Fibroblast of skin of right quadriceps (primary cell): Measurements from ENCODE around the gene ENTPD8.

Source experiments
- DNase-seq: peaks from one replicate; pipeline ENCODE4 v3.0.0-alpha.2; 2013

The ENTPD8 gene, protein sequence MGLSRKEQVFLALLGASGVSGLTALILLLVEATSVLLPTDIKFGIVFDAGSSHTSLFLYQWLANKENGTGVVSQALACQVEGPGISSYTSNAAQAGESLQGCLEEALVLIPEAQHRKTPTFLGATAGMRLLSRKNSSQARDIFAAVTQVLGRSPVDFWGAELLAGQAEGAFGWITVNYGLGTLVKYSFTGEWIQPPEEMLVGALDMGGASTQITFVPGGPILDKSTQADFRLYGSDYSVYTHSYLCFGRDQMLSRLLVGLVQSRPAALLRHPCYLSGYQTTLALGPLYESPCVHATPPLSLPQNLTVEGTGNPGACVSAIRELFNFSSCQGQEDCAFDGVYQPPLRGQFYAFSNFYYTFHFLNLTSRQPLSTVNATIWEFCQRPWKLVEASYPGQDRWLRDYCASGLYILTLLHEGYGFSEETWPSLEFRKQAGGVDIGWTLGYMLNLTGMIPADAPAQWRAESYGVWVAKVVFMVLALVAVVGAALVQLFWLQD

GRCh38 chr9:137441289-137441934 is at the start of gene ENTPD8:
TSS of gene ENTPD8 (minus strand) at chr9:137441357. CDS start at chr9:137438285, 3,072 bp downstream.
- DNase-seq, result no peak

DNA sequence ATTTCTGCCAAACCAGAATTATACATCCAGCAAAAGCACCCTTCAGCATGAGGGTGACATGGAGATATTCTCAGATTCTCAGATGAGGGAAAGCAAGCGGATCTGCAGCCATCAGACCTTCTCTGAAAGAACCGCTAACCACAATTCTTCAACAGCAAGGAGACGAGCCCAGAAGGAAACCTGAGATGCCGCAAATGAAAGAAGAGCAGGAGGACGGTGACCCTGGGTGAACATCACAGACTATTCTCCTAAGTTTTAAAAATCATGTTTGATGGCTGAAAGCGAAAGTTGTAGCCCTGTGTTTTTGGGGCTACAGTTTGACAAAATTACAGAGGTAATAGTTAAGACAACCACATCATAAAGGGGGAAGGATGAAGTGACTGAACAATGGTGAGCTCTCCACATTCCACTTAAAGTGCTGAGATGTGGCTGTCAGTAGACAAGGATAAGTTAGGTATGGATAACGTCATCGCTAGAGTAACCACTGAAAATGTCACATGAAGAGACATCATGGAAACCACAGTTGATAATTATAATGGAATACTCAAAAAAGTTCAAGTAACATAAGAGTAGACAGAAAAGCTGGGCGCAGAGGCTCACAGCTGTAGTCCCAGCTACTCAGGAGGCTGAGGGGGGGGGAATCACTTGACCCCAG is 49.5 kb upstream of the ENTPD8 start:
- DNase-seq, result no peak

DNA sequence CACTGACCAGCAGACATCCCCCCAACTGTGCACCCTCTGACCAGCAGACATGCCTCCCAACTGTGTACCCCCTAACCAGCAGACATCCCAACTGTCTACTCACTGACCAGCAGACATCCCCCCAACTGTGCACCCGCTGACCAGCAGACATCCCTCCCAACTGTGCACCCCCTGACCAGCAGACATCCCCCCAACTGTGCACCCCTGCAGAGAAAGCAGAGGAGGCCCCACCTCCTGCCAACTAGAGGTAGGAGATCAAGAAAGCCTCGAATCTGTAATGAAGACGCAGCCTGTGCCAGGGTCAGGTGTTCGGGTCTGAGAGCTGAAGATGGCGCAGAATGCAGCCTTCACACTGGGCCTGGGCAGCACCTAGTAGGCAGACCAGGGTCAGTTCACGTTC is 47.7 kb upstream of the ENTPD8 start:
- DNase-seq, result no peak

GRCh38 chr9:137488327-137488653 is 47.1 kb upstream of the ENTPD8 start:
- DNase-seq, result no peak

- DNase-seq, result no peak
Measured at GRCh38 chr9:137487454-137488326, 46.5 kb upstream of the ENTPD8 start.

DNA sequence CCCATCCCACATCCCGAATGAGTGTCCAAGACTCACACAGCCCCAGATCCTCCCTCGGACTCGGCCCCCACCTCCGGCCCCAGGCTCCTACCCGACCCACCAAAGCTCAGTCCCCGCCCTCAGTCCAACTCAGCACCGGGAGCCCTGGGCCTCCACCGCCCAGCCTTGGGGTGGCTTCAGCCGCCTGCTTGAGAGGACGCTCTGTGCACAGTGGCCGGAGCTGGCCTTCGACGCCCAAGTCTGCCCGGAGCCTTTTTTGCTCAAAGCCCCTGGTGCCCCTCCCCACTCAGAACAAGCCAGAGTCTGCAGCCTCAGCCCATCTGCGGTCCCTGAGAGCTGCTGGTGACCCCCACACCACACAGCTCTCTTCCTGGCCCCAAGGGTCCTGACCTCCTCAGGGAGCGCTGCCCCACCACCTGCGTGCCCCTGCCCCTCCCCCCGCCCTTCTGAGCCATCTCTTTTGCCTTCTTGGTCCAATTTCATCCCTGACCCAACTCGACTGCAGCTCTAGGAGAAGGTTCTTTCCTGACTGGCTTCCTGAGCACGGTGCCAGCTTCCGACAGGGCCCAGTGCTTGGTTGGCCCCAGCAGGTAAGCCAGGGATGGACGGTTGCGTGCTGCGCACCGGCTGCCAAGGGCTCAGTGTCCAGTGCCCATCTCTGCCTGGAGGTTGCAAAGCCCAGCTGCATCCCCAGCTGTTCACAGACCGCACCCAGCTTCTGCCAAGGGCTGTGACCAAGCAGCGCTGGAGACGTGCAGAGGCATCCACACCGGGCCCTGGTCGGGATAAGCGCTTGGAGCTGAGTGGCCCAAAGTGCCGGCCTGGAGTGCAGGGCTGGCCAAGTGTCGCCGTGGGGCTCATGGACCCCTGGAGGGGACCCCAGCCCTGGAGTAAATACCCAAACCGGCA is 45.6 kb upstream of the ENTPD8 start:
- DNase-seq, result no peak

DNA sequence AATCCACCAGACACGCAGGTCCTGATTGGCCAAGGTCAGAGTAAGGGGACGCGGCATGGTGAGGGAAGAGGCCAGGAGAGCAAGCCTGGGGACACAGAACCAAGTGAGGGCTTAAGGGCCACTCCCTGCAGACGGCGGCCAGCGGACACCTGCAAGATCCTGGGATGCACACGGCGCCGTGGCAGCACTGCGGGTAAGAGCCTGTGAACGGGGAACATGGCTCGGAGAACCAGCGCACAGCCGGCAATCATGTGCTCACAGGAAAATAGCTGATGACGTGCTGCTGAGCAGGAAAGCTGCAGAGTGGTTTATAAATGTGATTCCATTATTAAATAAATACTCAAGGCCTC is 45.0 kb upstream of the ENTPD8 start:
- no peak for DNase-seq

GRCh38 chr9:137485343-137486140 is 44.4 kb upstream of the ENTPD8 start:
- no peak for DNase-seq

GRCh38 chr9:137484551-137485315 is 43.6 kb upstream of the ENTPD8 start:
- no peak for DNase-seq

- peak; percentile 14 for DNase-seq
Measured at GRCh38 chr9:137482094-137482781, 41.1 kb upstream of the ENTPD8 start.

- no peak for DNase-seq
Measured at GRCh38 chr9:137480686-137481683, 39.8 kb upstream of the ENTPD8 start.

- DNase-seq, result no peak
Measured at GRCh38 chr9:137479892-137480685, 38.9 kb upstream of the ENTPD8 start.

DNA sequence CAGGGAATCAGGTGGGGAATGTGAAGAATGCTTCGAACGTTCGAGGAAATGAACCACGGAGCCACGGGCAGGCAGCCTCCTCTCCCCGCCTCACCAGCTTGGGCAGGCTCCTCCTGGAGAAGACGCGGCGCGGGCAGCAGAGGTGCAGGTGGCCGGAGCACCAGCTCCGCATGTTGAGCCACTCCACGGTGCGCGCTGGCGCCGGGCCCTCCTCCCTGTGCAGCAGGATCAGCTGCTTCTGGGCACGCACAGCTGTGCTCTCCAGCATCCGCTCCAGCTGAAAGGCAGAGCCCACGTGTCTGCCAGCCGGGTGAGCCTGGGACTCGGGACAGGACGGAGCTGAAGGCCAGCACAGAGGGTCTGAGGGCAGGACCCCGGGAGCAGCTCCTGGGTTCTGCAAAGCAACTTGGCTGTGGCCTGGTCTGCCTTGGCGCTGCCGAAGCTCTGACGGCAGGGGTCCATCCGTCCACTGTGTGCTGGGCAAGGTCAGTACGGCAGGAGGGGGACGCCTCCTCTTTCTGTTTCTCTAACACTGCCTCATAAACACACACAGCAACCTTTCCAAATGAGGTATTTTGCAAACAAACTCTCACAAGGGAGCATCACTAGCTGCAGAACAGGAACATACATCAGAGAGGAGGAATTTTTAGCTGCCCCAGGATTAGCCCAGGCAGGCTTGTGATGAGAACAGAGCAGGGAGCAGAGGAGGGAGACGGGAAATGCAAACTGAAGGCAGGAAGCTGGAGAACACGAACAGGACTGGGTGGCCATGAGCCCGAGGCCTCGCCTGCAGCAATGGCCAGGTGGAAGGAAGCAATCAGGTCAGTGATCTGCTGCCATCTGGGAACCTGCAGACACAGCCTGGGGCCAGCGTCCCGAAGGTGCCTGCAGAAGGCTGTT is 38.1 kb upstream of the ENTPD8 start:
- DNase-seq, result no peak

DNA sequence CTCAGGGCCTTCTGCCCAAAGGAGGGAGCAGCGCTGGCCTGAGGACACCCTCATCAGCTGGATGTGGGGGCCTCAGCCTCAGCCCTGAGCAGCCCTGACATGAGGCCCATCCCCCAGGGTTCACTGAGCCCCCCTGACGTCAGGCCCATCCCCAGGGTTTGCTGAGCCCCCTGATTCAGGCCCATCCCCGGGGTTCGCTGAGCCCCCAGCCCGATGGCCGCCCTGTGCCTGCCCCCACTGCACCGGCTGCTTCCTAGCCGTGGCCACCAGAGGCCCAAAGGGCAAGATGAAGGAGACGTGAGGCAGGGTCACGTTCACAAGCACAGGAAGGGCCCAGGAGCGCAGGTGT is 37.4 kb upstream of the ENTPD8 start:
- no peak for DNase-seq

DNA sequence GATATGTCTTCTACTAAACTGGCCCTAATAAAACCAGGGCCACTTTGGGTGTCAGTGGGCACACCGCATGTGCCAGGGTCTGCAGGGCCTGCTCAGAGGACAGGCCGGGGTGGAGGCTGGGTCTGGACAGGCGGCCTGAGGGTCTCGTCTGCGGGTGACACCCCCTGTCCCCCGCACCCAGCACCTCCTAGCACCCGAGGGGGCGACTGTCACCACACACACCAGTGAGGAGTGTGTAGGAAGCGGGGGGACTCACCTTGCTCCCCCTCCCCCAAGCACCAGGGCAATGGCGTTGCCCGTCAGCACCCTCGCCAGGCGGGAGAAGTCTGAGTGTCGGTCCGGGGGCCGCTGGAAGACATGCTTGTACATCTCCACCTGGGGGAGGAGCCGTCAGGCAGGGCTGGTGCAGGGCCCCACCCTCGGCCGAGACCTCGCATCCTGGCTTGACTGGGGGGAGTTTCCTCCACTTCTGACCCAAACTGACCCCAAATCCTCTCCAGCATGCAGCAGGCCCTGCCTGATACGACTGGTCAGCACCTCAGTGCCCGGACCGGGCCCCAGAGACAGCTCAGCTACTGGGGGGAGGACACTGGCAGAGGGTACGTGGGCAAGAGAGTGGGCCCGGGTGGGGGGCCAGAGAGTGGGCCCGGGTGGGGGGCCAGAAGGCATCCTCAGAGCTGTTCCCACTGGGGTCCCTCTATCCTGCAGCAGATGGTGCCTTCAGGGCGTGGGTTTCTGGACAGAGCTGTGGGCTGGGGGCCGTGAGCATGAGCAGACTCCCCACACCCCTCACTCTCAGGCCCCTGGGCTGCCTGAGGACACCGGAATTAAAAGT is 36.8 kb upstream of the ENTPD8 start:
- no peak for DNase-seq
